Keratinocyte (primary cell): ENCODE data around the gene LAMB4. TPM values are rescaled to one million over a fixed set of nuclear protein-coding genes. Genes with fewer than 3 reads are reported as not detected.

Experiments used
- DNase-seq: peaks from one replicate; pipeline ENCODE4 v3.0.0-alpha.2; 2011; ENCODE audit warnings: low read depth, missing footprints, low spot score
- FAIRE-seq: peaks from 2 replicates; lab custom pipeline; 2011; peaks lifted over from hg19 to GRCh38; lab: Jason Lieb, UNC
- H2AFZ ChIP-seq: 2 replicates; pipeline ENCODE4 v1.6.0; 2012; ENCODE audit warnings: low read length, control low read depth, inconsistent platforms; ENCODE audit not compliant: control insufficient read depth
- H3K27ac ChIP-seq: 2 replicates; pipeline ENCODE4 v1.5.1; 2011; ENCODE audit warnings: low read length; ENCODE audit not compliant: control insufficient read depth, insufficient read depth
- H3K27me3 ChIP-seq: 3 replicates; pipeline ENCODE4 v1.6.0; 2011; ENCODE audit warnings: low read length; ENCODE audit not compliant: control insufficient read depth, insufficient read depth; ENCODE audit errors: extremely low read depth
- H3K36me3 ChIP-seq, 2 experiments: 2 replicates in 1 of 2; 3 replicates in 1 of 2; pipeline ENCODE4 v1.5.1; 2011; ENCODE audit warnings: low read length in 2 of 2, mild to moderate bottlenecking in 1 of 2; ENCODE audit not compliant: control insufficient read depth in 2 of 2, insufficient read depth in 2 of 2; ENCODE audit errors: extremely low read depth in 1 of 2
- H3K4me1 ChIP-seq: 3 replicates; pipeline ENCODE4 v1.5.1; 2011; ENCODE audit warnings: low read length; ENCODE audit not compliant: control insufficient read depth, insufficient read depth; ENCODE audit errors: extremely low read depth
- H3K4me2 ChIP-seq: 3 replicates; pipeline ENCODE4 v1.6.0; 2011; ENCODE audit warnings: low read depth, low read length; ENCODE audit not compliant: control insufficient read depth, insufficient read depth; ENCODE audit errors: extremely low read depth
- H3K4me3 ChIP-seq, 3 experiments: fragments of 200-600 bp in 1 of 3; sonication (generic) in 1 of 3; 2 replicates in 2 of 3; 3 replicates in 1 of 3; pipeline ENCODE4 v1.5.1; 2011 to 2016; ENCODE audit warnings: low read length in 3 of 3, mild to moderate bottlenecking in 3 of 3, control low read depth in 2 of 3, inconsistent platforms in 1 of 3, low read depth in 1 of 3, mixed read lengths in 1 of 3, mixed run types in 1 of 3, moderate library complexity in 1 of 3; ENCODE audit not compliant: control insufficient read depth in 2 of 3, insufficient read depth in 2 of 3; ENCODE audit errors: extremely low read depth in 1 of 3
- H3K79me2 ChIP-seq: 2 replicates; pipeline ENCODE4 v1.6.0; 2012; ENCODE audit warnings: low read length; ENCODE audit not compliant: control insufficient read depth, insufficient read depth
- H3K9ac ChIP-seq: 3 replicates; pipeline ENCODE4 v1.6.0; 2011; ENCODE audit warnings: low read length; ENCODE audit not compliant: control insufficient read depth, insufficient read depth; ENCODE audit errors: extremely low read depth
- H3K9me1 ChIP-seq: 3 replicates; pipeline ENCODE4 v1.6.0; 2011; ENCODE audit warnings: low read length; ENCODE audit not compliant: control insufficient read depth, insufficient read depth; ENCODE audit errors: extremely low read depth
- H3K9me3 ChIP-seq: 2 replicates; pipeline ENCODE4 v1.5.1; 2012; ENCODE audit warnings: low read depth, low read length; ENCODE audit not compliant: control insufficient read depth
- H4K20me1 ChIP-seq: 3 replicates; pipeline ENCODE4 v1.6.0; 2011; ENCODE audit warnings: low read length; ENCODE audit not compliant: control insufficient read depth, insufficient read depth; ENCODE audit errors: extremely low read depth
- EZH2 ChIP-seq: IDR thresholded peaks from one replicate; pipeline ENCODE4 v1.6.1; 2012; ENCODE audit warnings: inconsistent platforms, mild to moderate bottlenecking, low read length, moderate library complexity
- dilution Hi-C: fragments of 300-500 bp; cut with MboI; formaldehyde crosslinking; loops from one replicate; pipeline ENCODE4 v1.7.0; 2020; ENCODE audit warnings: low sequenced_read_pairs; ENCODE audit not compliant: extremely low pct_ligation_motif_present
- polyA plus RNA-seq, 5 experiments: library from polyadenylated mRNA; depleted of rRNA in 3 of 5; stranded (reverse) in 3 of 5; stranded (forward) in 1 of 5; unstranded in 1 of 5; fragments of >200 nt; gene quantifications; 1 replicate in 1 of 5; 2 replicates in 3 of 5; 3 replicates in 1 of 5; pipeline versions ENCODE4 v1.2.1 to v1.2.3, GENCODE V29; 2011 to 2012; ENCODE audit warnings: missing spikeins in 2 of 5, low read depth in 1 of 5, low replicate concordance in 1 of 5
- TF ChIP-seq, protein P1 (sequence below), 3 experiments: IDR thresholded peaks in 1 of 3; conservative IDR thresholded peaks in 1 of 3; optimal IDR thresholded peaks in 1 of 3; 2 replicates in 2 of 3; 3 replicates in 1 of 3; pipeline versions ENCODE3 to v1.5.1; 2011; ENCODE audit warnings: low read length in 3 of 3, mild to moderate bottlenecking in 3 of 3, moderate library complexity in 2 of 3, control low read depth in 1 of 3, inconsistent platforms in 1 of 3; ENCODE audit not compliant: insufficient read depth in 2 of 3; ENCODE audit errors: extremely low read depth in 1 of 3

LAMB4 gene
- polyA plus RNA-seq, 1 donor (not counting 4 experiments of a cell fraction or from before 2014, with no cell fraction given), result 3.7 TPM

DNA sequence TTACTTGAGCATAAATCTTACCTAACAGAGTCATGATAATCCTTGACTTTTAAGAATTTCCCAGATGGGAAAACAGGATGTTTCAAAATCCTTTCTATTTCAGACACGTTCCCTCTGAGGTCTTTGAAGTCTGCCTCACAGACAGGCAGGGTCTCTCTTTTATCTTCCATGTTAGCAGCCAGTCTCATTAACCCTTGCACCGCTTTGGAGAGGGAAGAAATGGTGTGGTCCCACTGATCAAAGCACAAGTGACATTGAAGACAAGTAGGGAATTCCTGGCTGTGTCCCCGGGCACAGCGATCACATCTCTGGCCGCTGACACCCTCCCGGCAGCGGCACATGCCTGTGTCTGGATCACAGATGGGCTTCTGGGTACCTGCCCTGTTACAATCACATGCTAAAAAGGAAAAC lies 74.5 kb downstream of the LAMB4 start:
- H3K36me3 ChIP-seq, result no peaks in the 10 kb centered on the region
- no peak overlapping the region for H3K4me2 ChIP-seq
- no peaks in the 10 kb centered on the region for H3K9me1 ChIP-seq
- FAIRE-seq (no peak), DNase-seq (no peak)
- no peak overlapping the region for H2AFZ ChIP-seq
- H4K20me1 ChIP-seq, result no peaks in the 10 kb centered on the region
- no peaks in the 10 kb centered on the region for H3K9me3 ChIP-seq
- no peaks in the 10 kb centered on the region for H3K79me2 ChIP-seq
- H3K27ac ChIP-seq, result no peak overlapping the region
- no peak overlapping the region for H3K4me3 ChIP-seq
- H3K9ac ChIP-seq, result no peak overlapping the region
- H3K27me3 ChIP-seq, result no peaks in the 10 kb centered on the region
- dilution Hi-C loops, result no loop called here
- TF ChIP-seq, protein P1, sequence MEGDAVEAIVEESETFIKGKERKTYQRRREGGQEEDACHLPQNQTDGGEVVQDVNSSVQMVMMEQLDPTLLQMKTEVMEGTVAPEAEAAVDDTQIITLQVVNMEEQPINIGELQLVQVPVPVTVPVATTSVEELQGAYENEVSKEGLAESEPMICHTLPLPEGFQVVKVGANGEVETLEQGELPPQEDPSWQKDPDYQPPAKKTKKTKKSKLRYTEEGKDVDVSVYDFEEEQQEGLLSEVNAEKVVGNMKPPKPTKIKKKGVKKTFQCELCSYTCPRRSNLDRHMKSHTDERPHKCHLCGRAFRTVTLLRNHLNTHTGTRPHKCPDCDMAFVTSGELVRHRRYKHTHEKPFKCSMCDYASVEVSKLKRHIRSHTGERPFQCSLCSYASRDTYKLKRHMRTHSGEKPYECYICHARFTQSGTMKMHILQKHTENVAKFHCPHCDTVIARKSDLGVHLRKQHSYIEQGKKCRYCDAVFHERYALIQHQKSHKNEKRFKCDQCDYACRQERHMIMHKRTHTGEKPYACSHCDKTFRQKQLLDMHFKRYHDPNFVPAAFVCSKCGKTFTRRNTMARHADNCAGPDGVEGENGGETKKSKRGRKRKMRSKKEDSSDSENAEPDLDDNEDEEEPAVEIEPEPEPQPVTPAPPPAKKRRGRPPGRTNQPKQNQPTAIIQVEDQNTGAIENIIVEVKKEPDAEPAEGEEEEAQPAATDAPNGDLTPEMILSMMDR (optimal IDR thresholded peaks at IDR 0.05 in 1 of 3, IDR thresholded peaks at IDR 0.05 in 1 of 3, conservative IDR thresholded peaks at IDR 0.05 in 1 of 3; ENCODE audit: extremely low read depth in 1 of 3, insufficient read depth in 2 of 3, low read length in 3 of 3), result no peak
- TF ChIP-seq EZH2, result no peak
- no peaks in the 10 kb centered on the region for H3K4me1 ChIP-seq

DNA sequence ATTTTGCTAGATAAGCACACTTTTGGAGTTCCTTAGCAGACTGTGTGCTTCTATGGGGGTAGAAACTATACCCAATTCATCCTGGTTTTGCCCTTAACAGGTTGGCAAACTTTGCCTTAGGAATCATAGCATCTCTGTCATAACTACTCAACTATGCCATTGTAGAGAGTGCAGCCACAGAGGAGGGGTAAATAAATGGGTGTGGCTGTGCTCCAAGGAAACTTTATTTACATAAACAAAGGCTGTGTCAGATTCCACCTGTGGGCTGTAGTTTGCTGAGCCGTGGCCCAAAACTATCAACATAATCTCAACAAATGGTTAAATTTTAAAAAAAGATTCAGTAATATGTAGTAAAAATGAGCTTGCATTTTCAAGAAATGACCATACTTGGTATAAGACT lies 75.6 kb downstream of the LAMB4 start:
- H3K4me3 ChIP-seq, result no peak overlapping the region
- no peak for DNase-seq
- no peaks in the 10 kb centered on the region for H4K20me1 ChIP-seq
- no peak overlapping the region for H3K9ac ChIP-seq
- no peaks in the 10 kb centered on the region for H3K4me1 ChIP-seq
- no peak overlapping the region for H2AFZ ChIP-seq
- TF ChIP-seq, protein P1 (optimal IDR thresholded peaks at IDR 0.05 in 1 of 3, IDR thresholded peaks at IDR 0.05 in 1 of 3, conservative IDR thresholded peaks at IDR 0.05 in 1 of 3; ENCODE audit: extremely low read depth in 1 of 3, insufficient read depth in 2 of 3, low read length in 3 of 3), result no peak
- TF ChIP-seq EZH2, result no peak
- FAIRE-seq, result no peak
- no peaks in the 10 kb centered on the region for H3K36me3 ChIP-seq
- no peaks in the 10 kb centered on the region for H3K9me1 ChIP-seq
- no peaks in the 10 kb centered on the region for H3K27me3 ChIP-seq
- H3K27ac ChIP-seq, result no peak overlapping the region
- dilution Hi-C loops, result no loop called here
- no peaks in the 10 kb centered on the region for H3K9me3 ChIP-seq
- no peak overlapping the region for H3K4me2 ChIP-seq
- H3K79me2 ChIP-seq, result no peaks in the 10 kb centered on the region
